T-helper 1 cell (primary cell): ENCODE data around the gene SVOPL.

ENCODE experiments used
- DNase-seq, 5 donors: peaks; one replicate each; pipeline ENCODE4 v3.0.0-alpha.2; 2012 to 2020

The SVOPL gene

DNA sequence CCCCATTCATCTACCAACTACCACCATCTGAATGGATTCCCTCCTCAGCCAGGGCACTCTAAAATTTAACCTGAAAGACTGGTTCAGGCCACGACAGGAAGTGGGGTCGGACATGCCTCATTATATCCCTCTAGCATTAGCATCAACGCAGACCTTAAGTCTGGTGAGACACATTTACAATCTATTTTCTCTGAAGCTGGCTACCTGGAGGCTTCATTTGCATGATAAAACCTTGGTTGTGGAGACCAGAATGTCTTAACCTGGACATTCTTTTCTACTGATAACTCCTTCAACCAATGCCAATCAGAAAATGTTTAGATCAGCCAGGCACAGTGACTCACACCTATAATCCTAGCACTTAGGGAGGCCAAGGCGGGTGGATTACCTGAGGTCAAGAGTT lies 42.3 kb downstream of the SVOPL start:
- no peak for DNase-seq

DNA sequence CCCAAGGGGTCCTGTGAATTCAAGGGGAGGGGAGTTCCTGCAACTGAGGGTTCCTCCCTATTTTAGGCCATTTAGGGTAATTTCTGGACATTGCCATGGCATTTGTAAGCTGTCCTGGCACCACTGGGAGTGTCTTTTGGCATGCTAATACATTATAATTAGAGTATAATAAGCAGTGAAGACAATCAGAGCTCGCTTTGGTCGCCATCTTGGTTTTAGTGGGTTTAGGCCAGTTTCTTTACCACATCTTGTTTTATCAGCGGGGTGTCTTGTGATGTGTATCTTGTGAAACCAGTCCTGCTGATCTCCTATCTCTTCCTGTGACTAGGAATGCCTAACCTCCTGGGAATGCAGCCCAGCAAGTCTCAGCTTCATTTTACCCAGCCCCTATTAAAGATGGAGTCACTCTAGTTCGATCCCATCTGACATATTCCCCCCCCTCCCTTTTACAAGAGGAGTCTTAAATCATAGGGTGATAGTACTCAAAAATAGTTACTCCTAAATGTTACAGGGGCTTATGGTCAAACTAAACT lies 43.2 kb downstream of the SVOPL start:
- DNase-seq, result no peak

DNA sequence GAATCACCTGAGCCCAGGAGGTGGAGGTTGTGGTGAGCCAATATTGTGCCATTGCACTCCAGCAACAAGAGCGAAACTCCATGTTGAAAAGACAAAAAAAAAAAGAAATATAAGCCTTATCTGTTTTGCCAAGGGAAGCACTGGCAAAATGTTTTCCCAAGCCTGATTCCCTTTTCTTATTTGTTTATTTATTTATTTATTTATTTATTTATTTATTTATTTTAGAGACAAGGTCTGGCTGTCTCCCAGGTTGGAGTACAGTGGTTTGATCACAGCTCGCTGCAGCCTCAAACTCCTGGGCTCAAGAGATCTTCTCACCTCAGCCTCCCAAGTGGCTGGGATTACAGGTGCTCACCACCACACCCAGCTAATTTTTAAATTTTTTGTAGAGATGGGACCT lies 44.2 kb downstream of the SVOPL start:
- no peak for DNase-seq

DNA sequence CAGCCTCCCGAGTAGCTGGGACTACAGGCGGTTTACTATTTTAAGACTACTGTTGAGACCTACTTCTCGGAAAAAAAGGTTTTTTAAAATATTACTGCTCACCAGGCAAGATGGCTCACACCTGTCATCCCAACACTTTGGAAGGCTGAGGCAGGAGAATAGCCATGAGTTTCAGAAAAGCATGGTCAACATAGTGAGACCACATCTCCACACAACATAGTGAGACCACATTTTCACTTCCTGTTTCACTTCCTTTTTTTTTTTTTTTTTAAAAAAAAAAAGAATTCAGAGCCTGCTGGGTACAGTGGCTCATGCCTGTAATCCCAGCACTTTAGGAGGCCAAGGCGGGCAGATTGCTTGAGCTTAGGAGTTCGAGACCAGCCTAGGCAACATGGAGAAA lies 46.5 kb downstream of the SVOPL start:
- DNase-seq, result no peak

DNA sequence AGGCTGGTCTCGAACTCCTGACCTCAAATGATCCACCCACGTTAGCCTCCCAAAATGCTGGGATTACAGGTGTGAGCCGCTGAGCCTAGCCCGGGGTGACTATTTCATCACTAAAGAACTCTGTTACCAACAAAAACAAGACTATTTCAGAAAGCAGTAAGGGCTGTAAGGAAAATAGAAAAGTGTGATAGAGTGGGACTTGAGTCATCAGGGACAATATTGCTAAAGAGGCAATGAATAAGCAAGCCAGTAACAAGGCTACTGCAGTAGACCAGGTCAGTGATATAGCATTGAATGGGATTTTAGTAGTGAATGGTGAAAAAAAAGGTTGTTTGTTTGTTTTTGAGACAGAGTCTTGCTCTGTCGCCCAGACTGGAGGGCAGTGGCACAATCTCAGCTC lies 51.7 kb downstream of the SVOPL start:
- no peak for DNase-seq

DNA sequence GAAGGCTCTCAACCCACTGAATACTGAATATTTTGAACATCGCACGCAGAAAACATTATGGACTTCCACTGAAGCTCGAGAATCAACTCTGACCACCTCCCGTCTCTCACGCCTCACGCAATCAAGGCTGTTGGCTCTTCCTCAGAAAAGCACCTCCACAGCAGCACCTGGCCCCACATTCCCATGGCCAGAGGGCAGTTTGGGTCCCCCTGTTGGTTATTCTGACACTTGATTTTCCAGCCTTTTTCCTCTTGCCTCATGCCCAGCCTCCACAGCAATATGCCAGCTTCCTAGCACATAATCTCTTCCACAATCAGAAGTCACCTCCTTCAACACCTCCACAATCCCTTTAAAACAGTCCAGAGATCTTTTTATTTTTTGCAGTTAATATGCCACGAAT lies 55.9 kb downstream of the SVOPL start:
- DNase-seq, result no peak

DNA sequence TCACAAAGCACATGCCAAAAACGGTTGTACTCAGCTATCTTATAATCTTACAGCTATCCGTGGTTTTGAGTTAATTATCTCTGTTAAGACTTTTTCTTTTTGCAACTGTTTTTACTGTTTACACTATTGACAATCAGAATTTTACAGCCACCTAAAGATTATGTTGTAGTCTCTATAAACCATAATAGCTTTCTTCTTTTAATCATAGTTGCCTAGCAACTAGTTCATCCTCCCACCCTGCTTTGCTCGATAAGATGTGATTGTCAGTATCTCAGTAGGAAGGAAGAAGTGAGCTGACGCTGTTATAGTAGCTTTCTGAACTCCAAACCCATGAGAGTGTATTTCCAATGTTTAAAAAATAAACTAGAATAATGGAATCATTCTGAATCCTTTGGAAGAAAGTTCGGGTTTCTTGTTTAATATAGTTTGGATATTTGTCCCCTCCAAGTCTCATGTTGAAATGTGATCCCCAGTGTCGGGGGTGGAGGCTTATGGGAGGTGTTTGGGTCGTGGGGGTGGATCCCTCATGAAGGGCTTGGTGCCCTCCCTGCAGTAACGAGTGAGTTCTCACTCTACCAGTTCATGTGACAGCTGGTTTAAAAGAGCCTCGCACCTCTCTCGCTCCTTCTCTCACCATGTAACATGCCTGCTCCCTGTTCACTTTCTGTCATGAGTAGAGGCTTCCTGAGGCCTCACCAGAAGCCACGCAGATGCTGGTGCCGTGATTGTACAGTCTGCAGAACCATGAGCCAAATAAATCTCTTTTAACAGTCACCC lies 68.1 kb downstream of the SVOPL start:
- no peak for DNase-seq

DNA sequence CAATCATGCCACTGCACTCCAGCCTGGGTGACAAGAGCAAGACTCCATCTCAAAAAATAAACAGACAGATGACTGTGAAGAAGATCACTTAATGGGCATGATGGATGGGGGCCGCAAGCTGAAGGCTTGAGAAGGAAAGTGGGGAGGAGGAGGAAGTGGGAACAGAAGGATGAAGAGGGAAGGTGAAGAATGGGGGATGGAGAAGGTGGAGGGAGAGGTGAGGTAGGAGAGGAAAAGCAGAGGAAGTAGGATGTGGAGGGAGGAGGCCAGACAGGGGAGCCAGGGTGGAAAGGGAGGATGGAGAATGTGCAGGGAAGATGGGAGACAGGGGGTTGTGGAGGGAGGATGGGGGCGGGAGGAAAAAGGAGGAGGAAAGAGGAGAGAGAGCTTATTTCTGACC lies 68.8 kb downstream of the SVOPL start:
- DNase-seq, result no peak

DNA sequence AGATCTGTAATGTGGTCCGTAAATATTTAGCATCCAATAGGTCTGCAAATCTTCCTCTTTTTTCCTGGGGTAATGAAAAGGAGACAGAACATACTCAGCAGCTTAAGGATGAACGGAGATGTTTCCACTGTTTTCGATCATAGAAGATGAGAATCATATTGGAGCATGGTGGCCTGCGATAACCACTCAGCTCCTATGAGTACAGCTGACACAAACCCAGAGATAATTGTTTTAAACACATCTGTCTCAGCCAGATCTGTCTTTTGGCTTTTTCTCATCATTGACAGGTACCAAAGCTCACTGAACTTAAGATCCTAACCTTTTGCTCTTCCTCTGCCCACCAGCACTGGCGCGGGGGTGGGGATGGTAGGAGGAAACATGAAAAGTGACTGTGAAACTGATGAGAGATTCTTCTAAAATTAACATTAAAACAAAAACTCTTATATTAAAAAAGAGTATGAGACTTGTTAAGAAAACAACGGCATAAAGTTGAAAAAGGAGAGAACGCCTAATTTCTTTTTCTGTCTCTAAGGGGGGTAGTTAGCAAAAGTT lies 71.0 kb downstream of the SVOPL start:
- DNase-seq, result no peak

DNA sequence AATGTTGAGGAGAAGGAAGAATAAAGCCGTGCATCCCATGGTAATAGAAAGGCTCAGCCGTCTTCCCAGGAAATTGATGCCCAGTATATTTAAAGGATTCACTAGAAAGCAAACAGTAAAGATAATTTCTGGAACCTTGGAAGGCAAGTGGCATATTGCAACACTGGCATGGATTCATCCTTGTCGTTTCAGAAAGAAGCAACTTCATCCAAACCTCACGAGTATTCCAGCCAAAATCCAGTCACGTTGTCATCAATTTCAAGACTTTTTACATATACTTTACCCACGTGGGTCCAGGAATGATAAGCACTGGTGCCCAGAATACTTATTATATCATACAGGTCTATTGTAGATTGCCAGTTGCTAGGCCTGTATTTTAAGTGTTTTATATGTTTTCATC lies 73.8 kb downstream of the SVOPL start:
- no peak for DNase-seq

DNA sequence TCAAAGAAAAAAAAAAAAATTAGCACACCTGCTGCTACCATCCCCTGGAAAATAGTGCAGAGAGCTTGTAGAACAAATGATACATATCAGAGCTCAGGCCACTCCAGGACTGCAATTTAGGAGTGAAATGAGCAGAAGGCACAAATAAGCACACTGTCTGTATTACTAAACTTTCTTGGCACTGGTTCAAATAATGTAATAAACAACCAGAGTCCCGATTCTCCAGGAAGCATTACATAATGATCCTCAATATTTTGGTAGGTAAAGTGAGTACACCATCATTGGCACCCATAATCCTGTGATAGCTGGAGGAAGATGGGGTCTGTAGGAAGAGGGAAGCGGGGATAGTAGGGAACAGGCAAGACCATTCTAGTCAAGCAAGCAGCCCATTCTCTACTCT lies 74.3 kb downstream of the SVOPL start:
- no peak for DNase-seq

DNA sequence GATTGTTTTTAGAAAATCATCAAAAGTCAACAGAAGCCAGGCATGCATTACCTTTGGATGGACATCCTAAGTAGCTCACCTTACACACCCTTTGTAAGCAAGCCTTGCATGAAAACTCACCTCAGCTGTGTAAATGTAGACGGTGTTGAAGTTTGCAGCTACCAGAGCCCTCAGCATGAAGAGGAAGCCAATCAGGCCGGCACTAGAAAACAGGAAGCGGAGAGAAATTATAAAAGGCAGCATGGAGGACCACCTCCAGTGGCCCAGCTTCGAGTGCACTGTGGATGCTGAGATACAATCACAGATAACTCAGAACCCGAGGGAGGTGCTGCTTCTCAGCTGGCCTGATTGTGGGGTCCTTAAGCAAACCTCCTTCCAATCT lies 75.3 kb downstream of the SVOPL start:
- peak in 1 of 5 donors; percentile 30 for DNase-seq

DNA sequence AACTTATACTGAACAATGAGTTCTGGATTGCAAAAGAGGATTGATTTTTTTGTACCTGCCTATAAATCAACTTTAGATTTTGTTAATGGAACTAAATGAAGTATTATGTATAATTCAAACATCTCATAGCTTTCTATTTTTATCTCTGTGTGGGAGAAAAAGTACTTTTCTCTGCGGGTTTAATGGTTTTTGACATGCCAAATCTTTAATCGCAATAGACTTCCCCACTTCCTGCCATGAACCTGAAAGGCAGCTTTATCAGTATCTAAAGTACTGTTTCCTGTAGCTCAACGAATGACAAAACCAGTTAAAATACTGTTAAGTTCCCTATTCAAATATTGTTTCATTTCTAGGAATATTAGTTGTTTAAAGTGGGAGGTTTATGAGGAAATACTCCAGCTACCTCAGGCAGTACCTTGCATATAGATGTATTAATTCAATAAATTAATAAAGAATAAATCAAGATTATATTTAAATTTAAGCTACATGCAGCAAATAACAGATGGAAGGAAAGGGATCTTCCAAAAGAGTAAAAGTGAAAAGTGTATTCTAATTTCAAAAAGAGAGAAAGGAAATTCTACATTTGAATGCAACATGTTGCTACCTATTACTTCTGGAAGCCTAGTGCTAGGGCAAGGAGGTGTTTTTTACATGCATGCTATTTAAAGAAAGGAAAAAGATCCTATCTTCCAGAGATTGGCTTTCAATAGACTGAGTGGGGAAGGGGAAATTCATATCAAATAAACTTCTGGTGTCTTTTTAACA lies 75.9 kb downstream of the SVOPL start:
- DNase-seq, result peak in 1 of 5 donors; percentile 44

DNA sequence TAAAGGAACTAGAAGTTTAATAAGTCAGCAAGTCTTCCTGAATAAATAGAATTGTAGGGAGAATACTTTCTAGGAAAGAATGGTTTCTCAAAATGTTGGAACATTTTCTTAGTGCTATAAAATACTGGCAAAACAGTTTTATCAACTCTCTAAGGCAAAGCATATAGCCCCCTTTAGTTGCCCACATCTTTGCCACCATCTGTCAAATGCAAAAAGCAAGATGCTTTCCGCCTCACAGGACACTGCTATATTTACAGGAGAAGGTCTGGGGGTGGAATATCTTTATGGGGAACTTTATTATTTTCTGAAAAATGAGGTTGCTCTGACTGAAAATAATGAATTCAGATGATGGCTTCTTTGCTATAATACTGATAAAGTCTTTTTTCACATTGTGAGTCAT lies 78.3 kb downstream of the SVOPL start:
- no peak for DNase-seq

DNA sequence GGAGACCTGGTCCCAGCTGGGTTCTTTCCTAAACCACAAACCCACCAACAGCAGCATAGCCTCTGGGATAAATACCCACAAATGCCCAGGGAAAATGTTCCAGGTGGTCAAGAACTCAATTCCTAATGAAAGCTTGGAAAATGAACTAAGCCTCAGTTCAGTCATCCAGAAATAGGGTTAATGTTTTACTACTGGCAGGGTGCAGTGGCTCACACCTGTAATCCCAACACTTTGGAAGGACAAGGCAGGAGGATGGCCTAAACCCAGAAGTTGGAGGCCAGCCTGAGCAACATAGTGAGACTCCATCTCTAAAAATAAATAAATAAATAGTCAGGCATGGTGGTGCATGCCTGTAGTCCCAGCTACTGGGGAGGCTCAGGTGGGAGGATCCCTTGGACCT lies 82.2 kb downstream of the SVOPL start:
- no peak for DNase-seq

DNA sequence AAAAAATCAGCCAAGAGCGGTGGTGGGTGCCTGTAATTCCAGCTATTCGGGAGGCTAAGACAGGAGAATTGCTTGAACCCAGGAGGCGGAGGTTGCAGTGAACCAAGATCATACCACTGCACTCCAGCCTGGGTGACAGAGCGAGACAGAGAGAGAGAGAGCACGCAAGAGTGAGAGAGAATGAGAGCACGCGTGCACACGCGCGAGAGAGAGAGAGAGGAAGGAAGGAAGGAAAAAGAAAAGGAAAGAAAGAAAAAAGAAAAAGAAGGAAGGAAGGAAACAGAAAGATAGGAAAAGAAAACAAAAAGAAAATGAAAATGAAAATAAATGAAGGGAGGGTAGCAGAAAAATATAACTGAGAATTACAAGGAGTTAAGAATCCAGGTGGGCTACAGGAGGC lies 82.7 kb downstream of the SVOPL start:
- DNase-seq, result no peak

DNA sequence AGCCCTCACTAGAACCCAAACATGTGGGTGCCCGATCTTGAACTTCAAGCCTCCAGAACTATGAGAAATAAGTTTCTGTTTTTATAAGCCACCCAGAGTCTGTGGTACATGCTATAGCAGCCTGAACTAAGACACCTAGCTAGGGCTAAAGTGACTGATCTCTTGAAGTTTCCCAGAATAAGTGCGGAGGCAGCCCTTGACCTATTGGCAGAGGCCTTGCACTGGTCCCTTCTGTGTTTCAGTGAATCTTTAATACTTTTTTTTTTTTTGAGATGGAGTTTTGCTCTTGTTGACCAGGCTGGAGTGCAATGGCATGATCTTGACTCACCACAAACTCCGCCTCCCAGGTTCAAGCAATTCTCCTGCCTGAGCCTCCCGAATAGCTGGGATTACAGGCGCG lies 85.1 kb downstream of the SVOPL start:
- DNase-seq, result no peak

DNA sequence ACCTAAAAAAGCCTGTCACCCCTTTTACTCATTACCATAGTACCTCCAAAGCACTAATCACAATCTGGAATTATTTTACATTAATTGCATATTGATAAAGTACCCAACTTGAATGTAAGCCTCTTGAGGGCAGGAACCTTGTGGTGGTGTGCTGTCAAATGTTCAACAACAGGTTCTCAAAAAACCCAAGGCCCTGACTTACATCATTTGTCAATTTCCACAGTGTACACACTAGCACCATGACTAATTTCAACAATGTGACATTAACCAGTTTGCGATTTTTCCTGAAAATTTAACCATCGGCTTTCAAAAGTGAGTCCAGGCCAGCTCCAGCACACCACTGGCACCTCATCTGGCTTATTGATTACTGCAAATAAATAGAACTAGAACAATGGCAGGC lies 87.5 kb downstream of the SVOPL start:
- DNase-seq, result no peak

DNA sequence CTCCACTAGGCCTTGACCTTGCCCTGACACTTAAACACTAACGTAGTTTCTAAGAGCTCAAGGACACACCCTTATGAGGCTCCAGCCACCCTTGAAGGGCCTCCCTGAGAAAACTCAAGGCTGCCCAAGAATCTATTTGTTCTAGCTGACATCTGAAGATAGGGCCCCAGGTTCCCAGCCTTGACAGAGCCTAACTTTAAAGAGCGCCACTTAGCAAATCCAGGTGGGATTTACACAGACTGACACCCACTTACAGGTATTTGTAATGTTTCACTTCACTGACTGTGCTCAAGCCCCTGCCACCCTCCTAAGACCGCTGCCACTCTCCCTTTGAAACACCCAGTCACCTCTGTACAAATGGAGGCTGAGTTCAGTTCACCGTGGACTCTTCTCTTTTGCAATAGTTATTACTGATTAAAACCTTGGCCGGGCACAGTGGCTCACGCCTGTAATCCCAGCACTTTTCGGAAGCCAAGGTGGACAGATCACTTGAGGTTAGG lies 90.4 kb downstream of the SVOPL start:
- DNase-seq, result no peak

DNA sequence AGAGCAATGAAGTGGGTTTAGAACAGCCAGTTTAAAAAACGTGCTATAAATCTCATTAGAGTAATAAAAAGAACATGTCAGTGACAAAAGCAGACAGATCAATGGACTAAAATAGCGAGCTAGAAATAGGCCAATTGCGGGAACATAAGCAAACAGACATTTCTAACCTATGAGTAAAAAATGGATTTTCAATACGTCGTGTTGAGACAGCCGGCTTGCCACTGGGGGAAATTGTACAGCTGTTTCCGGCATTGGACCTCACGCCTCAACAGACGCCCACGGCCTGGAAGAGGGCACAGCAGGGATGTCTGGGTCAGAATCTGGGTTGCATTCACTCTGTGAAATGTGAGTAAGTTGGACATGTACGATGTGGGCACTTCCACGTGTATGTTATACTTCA lies 92.9 kb downstream of the SVOPL start:
- peak in 1 of 5 donors; percentile 51 for DNase-seq

DNA sequence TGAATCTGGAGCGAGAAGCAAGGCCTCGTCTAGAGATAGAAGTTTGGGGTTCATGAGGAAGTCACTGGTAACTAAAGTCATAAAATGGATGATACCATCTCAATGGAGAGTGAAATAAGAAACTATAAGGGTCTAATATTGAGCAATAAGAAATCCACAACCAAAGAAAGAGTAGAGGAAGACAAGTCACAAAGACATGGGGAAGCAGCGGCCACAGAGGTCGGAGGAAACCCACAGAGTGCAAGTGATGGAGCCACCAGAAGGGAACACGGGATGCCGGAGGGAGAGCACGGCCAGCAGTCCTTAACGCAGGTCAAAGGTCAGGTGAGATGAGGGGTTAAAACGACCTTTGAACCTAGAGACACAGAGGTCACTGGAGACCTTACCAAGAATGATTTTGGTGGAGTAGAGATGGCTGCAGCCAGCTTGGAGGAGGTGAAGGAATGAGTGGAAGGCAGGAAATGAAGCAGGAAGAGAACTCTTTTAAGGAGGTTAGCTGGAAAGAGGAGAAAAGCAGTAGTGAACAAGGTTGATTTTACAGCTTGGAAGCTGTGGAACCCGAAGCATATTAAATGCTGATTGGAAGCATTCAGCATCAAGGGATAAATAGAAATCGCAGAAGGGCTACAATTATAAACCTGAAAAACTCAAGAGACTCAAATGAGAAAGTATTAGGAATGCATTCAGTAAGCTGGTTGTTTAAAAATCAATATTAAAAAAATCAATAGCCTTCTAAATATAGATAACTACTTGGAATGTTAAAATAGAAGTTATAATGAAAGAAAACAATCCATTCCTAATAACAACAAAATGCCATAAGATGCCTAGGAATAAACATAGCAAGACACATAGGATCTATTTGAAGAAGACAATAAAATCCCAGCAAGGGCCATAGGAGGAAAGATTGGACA lies 93.7 kb downstream of the SVOPL start:
- DNase-seq, result no peak

DNA sequence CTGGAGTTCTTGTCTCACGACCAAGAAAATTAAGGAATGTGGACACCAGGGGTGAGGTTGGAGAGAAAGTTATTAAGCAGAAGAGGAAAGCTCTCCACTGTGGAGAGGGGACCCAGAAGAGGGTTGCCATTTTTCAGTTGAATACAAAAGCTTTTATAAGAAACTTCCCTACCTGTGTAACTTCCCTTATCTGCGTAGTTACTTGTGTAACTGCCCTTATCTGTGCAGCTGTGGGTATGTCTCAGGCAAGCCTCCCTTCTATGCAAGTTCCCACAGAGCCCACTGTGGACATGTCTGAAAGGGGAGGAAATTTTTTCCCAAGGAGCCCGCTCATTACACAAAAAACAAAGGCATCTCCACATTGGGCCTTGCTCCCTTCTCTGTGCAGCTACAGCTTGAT lies 94.9 kb downstream of the SVOPL start:
- no peak for DNase-seq
